HG02588 (cell line): ENCODE measurements around the gene PLD6.
"Not testable (repeated sequence)": the region's sequence is repeated elsewhere in the genome, so short reads cannot be mapped to it uniquely, and the experiment has no call there.

Source experiments
- ATAC-seq: cut with Tn5 transposase; IDR thresholded peaks from one replicate; pipeline ENCODE4 v1.9.1; 2021; ENCODE audit warnings: mild to moderate bottlenecking, moderate library complexity; ENCODE audit not compliant: unreplicated experiment

PLD6 gene

GRCh38 chr17:17201271-17201670 lies 4.9 kb downstream of the PLD6 start:
- ATAC-seq: no peak

- ATAC-seq: no peak
Measured at GRCh38 chr17:17200831-17201230, 5.3 kb downstream of the PLD6 start.

- no peak for ATAC-seq
Measured at GRCh38 chr17:17200311-17200710, 5.8 kb downstream of the PLD6 start.

GRCh38 chr17:17198281-17198680 lies 7.9 kb downstream of the PLD6 start:
- no peak for ATAC-seq

GRCh38 chr17:17196776-17197175 lies 9.4 kb downstream of the PLD6 start:
- no peak for ATAC-seq

GRCh38 chr17:17195466-17195865 lies 10.7 kb downstream of the PLD6 start:
- not testable (repeated sequence) for ATAC-seq

GRCh38 chr17:17191961-17192381 lies 14.2 kb downstream of the PLD6 start:
- ATAC-seq: no peak

GRCh38 chr17:17191346-17191792 lies 14.8 kb downstream of the PLD6 start:
- no peak for ATAC-seq

- no peak for ATAC-seq
Measured at GRCh38 chr17:17190188-17190587, 15.9 kb downstream of the PLD6 start.

- no peak for ATAC-seq
Measured at GRCh38 chr17:17189559-17189958, 16.6 kb downstream of the PLD6 start.

GRCh38 chr17:17188586-17188985 lies 17.5 kb downstream of the PLD6 start:
- no peak for ATAC-seq

GRCh38 chr17:17186551-17187505 lies 19.3 kb downstream of the PLD6 start:
- no peak for ATAC-seq

- ATAC-seq: no peak
Measured at GRCh38 chr17:17186051-17186450, 20.1 kb downstream of the PLD6 start.

GRCh38 chr17:17184985-17185757 lies 21.0 kb downstream of the PLD6 start:
- ATAC-seq: not testable (repeated sequence)

GRCh38 chr17:17183744-17184143 lies 22.4 kb downstream of the PLD6 start:
- no peak for ATAC-seq

GRCh38 chr17:17182598-17183136 lies 23.5 kb downstream of the PLD6 start:
- ATAC-seq: no peak

- ATAC-seq: no peak
Measured at GRCh38 chr17:17181666-17182597, 24.2 kb downstream of the PLD6 start.

GRCh38 chr17:17180741-17181525 lies 25.2 kb downstream of the PLD6 start:
- ATAC-seq: no peak

GRCh38 chr17:17180141-17180603 lies 26.0 kb downstream of the PLD6 start:
- no peak for ATAC-seq
